PFSK-1 (cell line): ENCODE data around the gene C17orf107.

Experiments used
- FOXP2 ChIP-seq: optimal IDR thresholded peaks from 2 replicates; pipeline ENCODE3; 2011; ENCODE audit warnings: borderline replicate concordance, control low read depth, inconsistent platforms; ENCODE audit not compliant: insufficient read depth; ENCODE audit errors: extremely low read length, extremely low read depth
- POLR2AphosphoS5 ChIP-seq: IDR thresholded peaks from 2 replicates; pipeline ENCODE4 v1.6.1; 2012; ENCODE audit warnings: low read depth, mild to moderate bottlenecking, control low read depth, low read length, moderate library complexity
- REST ChIP-seq, 2 experiments: IDR thresholded peaks; 2 replicates each; pipeline versions ENCODE4 v1.6.1 to v1.8.0; 2011 to 2012; ENCODE audit warnings: low read depth in 2 of 2, low read length in 2 of 2, control low read depth in 1 of 2, inconsistent platforms in 1 of 2, mild to moderate bottlenecking in 1 of 2, moderate library complexity in 1 of 2; ENCODE audit not compliant: insufficient read depth in 1 of 2
- SIN3A ChIP-seq: IDR thresholded peaks from 2 replicates; pipeline ENCODE4 v1.6.1; 2012; ENCODE audit warnings: mild to moderate bottlenecking, low read length, moderate library complexity, borderline replicate concordance; ENCODE audit not compliant: insufficient read depth
- TAF1 ChIP-seq: IDR thresholded peaks from 2 replicates; pipeline ENCODE4 v1.6.1; 2012; ENCODE audit warnings: low read length, control low read depth, borderline replicate concordance; ENCODE audit not compliant: insufficient read depth

Gene C17orf107

GRCh38 chr17:4891411-4892410 is 7.6 kb upstream of the C17orf107 start:
- TF ChIP-seq TAF1 (no peak), POLR2AphosphoS5 (no peak), REST (IDR thresholded peaks at IDR 0.05; ENCODE audit: insufficient read depth in 1 of 2, low read depth in 2 of 2, low read length in 2 of 2) (no peak), SIN3A (no peak), FOXP2 (no peak)

GRCh38 chr17:4892499-4893221 is 6.7 kb upstream of the C17orf107 start:
- TF ChIP-seq SIN3A (no peak), FOXP2 (no peak)

GRCh38 chr17:4893272-4893671 is 6.1 kb upstream of the C17orf107 start:
- no peak for TF ChIP-seq TAF1

GRCh38 chr17:4893721-4894560 is 5.4 kb upstream of the C17orf107 start:
- TF ChIP-seq POLR2AphosphoS5 (no peak), REST (IDR thresholded peaks at IDR 0.05; ENCODE audit: insufficient read depth in 1 of 2, low read depth in 2 of 2, low read length in 2 of 2) (no peak), TAF1 (no peak), SIN3A (no peak), FOXP2 (no peak)

- TF ChIP-seq REST (IDR thresholded peaks at IDR 0.05; ENCODE audit: insufficient read depth in 1 of 2, low read depth in 2 of 2, low read length in 2 of 2): no peak
- no peak for TF ChIP-seq TAF1
- TF ChIP-seq SIN3A: no peak
- TF ChIP-seq POLR2AphosphoS5: no peak
- TF ChIP-seq FOXP2: no peak
Observed at GRCh38 chr17:4895121-4895520, 4.2 kb upstream of the C17orf107 start.
